Measurements from ENCODE around the gene CROCC2.

DNA sequence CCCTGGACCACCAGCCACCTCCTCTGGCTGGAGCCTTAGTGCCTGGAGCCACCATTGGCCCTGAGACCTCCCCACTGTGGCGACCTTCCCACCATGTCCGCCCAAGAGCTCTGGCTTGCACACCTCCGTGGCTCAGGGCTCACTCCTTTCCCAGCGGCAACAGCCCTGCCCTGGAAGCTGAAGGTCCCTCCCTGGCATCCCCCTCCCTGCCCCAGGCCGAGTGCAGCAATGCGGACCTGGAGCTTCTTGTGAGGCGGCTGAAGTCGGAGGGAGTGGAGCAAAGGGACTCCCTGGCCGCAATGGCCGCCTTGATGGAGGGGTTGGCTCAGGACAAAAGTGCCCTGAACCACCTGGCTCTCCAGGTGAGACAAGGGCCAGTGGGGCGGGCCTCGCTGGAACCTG is 28.6 kb downstream of the CROCC2 start:
- TF ChIP-seq, protein P1, sequence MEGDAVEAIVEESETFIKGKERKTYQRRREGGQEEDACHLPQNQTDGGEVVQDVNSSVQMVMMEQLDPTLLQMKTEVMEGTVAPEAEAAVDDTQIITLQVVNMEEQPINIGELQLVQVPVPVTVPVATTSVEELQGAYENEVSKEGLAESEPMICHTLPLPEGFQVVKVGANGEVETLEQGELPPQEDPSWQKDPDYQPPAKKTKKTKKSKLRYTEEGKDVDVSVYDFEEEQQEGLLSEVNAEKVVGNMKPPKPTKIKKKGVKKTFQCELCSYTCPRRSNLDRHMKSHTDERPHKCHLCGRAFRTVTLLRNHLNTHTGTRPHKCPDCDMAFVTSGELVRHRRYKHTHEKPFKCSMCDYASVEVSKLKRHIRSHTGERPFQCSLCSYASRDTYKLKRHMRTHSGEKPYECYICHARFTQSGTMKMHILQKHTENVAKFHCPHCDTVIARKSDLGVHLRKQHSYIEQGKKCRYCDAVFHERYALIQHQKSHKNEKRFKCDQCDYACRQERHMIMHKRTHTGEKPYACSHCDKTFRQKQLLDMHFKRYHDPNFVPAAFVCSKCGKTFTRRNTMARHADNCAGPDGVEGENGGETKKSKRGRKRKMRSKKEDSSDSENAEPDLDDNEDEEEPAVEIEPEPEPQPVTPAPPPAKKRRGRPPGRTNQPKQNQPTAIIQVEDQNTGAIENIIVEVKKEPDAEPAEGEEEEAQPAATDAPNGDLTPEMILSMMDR (optimal IDR thresholded peaks at IDR 0.05 in 1 of 3, IDR thresholded peaks at IDR 0.05 in 1 of 3, conservative IDR thresholded peaks at IDR 0.05 in 1 of 3; ENCODE audit: extremely low read depth in 1 of 3, insufficient read depth in 2 of 3, low read length in 3 of 3), result no peak
- no peak for TF ChIP-seq EZH2 (IDR thresholded peaks at IDR 0.05; ENCODE audit: low read length)

All from keratinocyte (primary cell).